IMR-90 (cell line): ENCODE data around the gene NCOA7. TPM values are rescaled to one million over a fixed set of nuclear protein-coding genes. Genes with fewer than 3 reads are reported as not detected.

ENCODE experiments used
- ATAC-seq: fragments of 200-7000 bp; cut with Tn5 transposase; 2 replicates; pipeline ENCODE4 v1.9.1; 2020; ENCODE audit warnings: low read depth, mild to moderate bottlenecking, moderate library complexity
- BruUV-seq: library from RNA; stranded (reverse); fragments of 400-500 nt; replicated peaks from 2 replicates; lab custom pipeline; 2021; lab: Mats Ljungman, UMichigan
- CTCF ChIA-PET: fragments of 300-600 bp; formaldehyde crosslinking; extraction: SDS; loops from one replicate; lab custom pipeline; 2021; ENCODE audit warnings: antibody characterized with exemption; lab: Yijun Ruan, JAX
- POLR2A ChIA-PET: fragments of 300-600 bp; sonication (Branson Sonifier 250); formaldehyde crosslinking; loops from one replicate; lab custom pipeline; 2022; ENCODE audit warnings: antibody characterized with exemption; ENCODE audit not compliant: unreplicated experiment; lab: Charles Lee
- DNase-seq: peaks from one replicate; pipeline ENCODE4 v3.0.0; 2013
- H2AFZ ChIP-seq: replicated peaks from 2 replicates; pipeline ENCODE3; 2013; ENCODE audit warnings: low read length, mild to moderate bottlenecking; ENCODE audit not compliant: poor library complexity
- H2AK5ac ChIP-seq: 2 replicates; pipeline ENCODE4 v1.6.1; 2013; ENCODE audit warnings: low read depth, low read length, inconsistent platforms
- H2AK9ac ChIP-seq: replicated peaks from 2 replicates; pipeline ENCODE3; 2013; ENCODE audit warnings: mild to moderate bottlenecking, low read depth, low read length, moderate library complexity; ENCODE audit not compliant: poor library complexity
- H2BK120ac ChIP-seq: 2 replicates; pipeline ENCODE4 v1.6.1; 2013; ENCODE audit warnings: low read depth, low read length, inconsistent platforms
- H2BK15ac ChIP-seq: 3 replicates; pipeline ENCODE4 v1.6.1; 2013; ENCODE audit warnings: low read depth, low read length, inconsistent platforms
- H2BK20ac ChIP-seq: 2 replicates; pipeline ENCODE4 v1.6.1; 2013; ENCODE audit warnings: low read depth, mild to moderate bottlenecking, inconsistent platforms, low read length, moderate library complexity
- H2BK5ac ChIP-seq: 2 replicates; pipeline ENCODE4 v1.6.1; 2013; ENCODE audit warnings: mild to moderate bottlenecking, low read depth, low read length, inconsistent platforms; ENCODE audit not compliant: poor library complexity, severe bottlenecking
- H3K14ac ChIP-seq: replicated peaks from 2 replicates; pipeline ENCODE4 v1.6.1; 2013; ENCODE audit warnings: low read depth, low read length, inconsistent platforms
- H3K18ac ChIP-seq: 2 replicates; pipeline ENCODE4 v1.6.1; 2013; ENCODE audit warnings: low read depth, low read length, control low read depth
- H3K23ac ChIP-seq: 2 replicates; pipeline ENCODE4 v1.6.1; 2013; ENCODE audit warnings: low read depth, low read length, inconsistent platforms
- H3K27ac ChIP-seq: 2 replicates; pipeline ENCODE4 v1.5.1; 2013; ENCODE audit warnings: mild to moderate bottlenecking, control low read depth, low read length; ENCODE audit not compliant: insufficient read depth
- H3K27me3 ChIP-seq: 2 replicates; pipeline ENCODE4 v1.6.1; 2013; ENCODE audit warnings: low read length; ENCODE audit not compliant: control insufficient read depth, insufficient read depth
- H3K36me3 ChIP-seq: 2 replicates; pipeline ENCODE4 v1.6.1; 2013; ENCODE audit warnings: low read length, mixed read lengths; ENCODE audit not compliant: control insufficient read depth, insufficient read depth
- H3K4ac ChIP-seq: 2 replicates; pipeline ENCODE4 v1.6.1; 2013; ENCODE audit warnings: low read depth, low read length, inconsistent platforms
- H3K4me1 ChIP-seq: 2 replicates; pipeline ENCODE4 v1.6.1; 2013; ENCODE audit warnings: low read length, mixed read lengths; ENCODE audit not compliant: control insufficient read depth, insufficient read depth
- H3K4me2 ChIP-seq: 2 replicates; pipeline ENCODE4 v1.6.1; 2013; ENCODE audit warnings: low read depth, mild to moderate bottlenecking, control low read depth, low read length, moderate library complexity
- H3K4me3 ChIP-seq: 2 replicates; pipeline ENCODE4 v1.5.1; 2013; ENCODE audit warnings: low read depth, mild to moderate bottlenecking, control low read depth, low read length, moderate library complexity; ENCODE audit not compliant: insufficient read depth
- H3K56ac ChIP-seq: 2 replicates; pipeline ENCODE4 v1.6.1; 2013; ENCODE audit warnings: low read length, inconsistent platforms; ENCODE audit not compliant: insufficient read depth; ENCODE audit errors: extremely low read depth
- H3K79me1 ChIP-seq, 2 experiments: 2 replicates each; pipeline ENCODE4 v1.6.1; 2013; ENCODE audit warnings: low read length in 2 of 2, inconsistent platforms in 1 of 2, low read depth in 1 of 2
- H3K9ac ChIP-seq: 2 replicates; pipeline ENCODE4 v1.6.1; 2013; ENCODE audit warnings: low read depth, low read length, control low read depth
- H3K9me1 ChIP-seq: 2 replicates; pipeline ENCODE4 v1.6.1; 2013; ENCODE audit warnings: low read length, inconsistent platforms; ENCODE audit not compliant: insufficient read depth
- H3K9me3 ChIP-seq: 2 replicates; pipeline ENCODE4 v1.6.1; 2013; ENCODE audit warnings: low read length; ENCODE audit not compliant: control insufficient read depth, insufficient read depth
- H4K20me1 ChIP-seq: 2 replicates; pipeline ENCODE4 v1.6.1; 2013; ENCODE audit warnings: low read length, inconsistent platforms; ENCODE audit not compliant: insufficient read depth
- H4K5ac ChIP-seq: 2 replicates; pipeline ENCODE4 v1.6.1; 2013; ENCODE audit warnings: mild to moderate bottlenecking, low read depth, low read length, control low read depth
- H4K8ac ChIP-seq, 2 experiments: 2 replicates each; pipeline ENCODE4 v1.6.1; 2013; ENCODE audit warnings: low read depth in 2 of 2, low read length in 2 of 2, control low read depth in 1 of 2, inconsistent platforms in 1 of 2
- H4K91ac ChIP-seq: 2 replicates; pipeline ENCODE4 v1.6.1; 2013; ENCODE audit warnings: low read depth, low read length, inconsistent platforms; ENCODE audit not compliant: insufficient read depth
- MAZ ChIP-seq: IDR thresholded peaks from 2 replicates; pipeline ENCODE4 v1.6.1; 2012; ENCODE audit warnings: low read depth, mild to moderate bottlenecking, low read length, improper control_type of control experiment, moderate library complexity, borderline replicate concordance
- WGBS, 2 experiments: methylation state at CpG; one replicate each; pipeline versions ENCODE4 v1.1.5 to v1.1.7; 2013; ENCODE audit warnings: missing lambda C conversion rate in 2 of 2; ENCODE audit not compliant: insufficient read length in 1 of 2; ENCODE audit errors: extremely low coverage in 2 of 2; 5-methylcytosine and 5-hydroxymethylcytosine counted together
- dilution Hi-C: fragments of 300-500 bp; cut with HindIII; formaldehyde crosslinking; loops from one replicate; pipeline ENCODE4 v1.14.3; 2018; ENCODE audit warnings: low sequenced_read_pairs; ENCODE audit not compliant: unreplicated experiment
- in situ Hi-C: fragments of 300-500 bp; cut with MboI; formaldehyde crosslinking; loops from 3 replicates; pipeline ENCODE4 v1.14.3; 2019; ENCODE audit warnings: low sequenced_read_pairs, inconsistent platforms, mixed read lengths
- intact Hi-C: fragments of 100-400 bp; cut with micrococcal nuclease; formaldehyde crosslinking; loops from 2 replicates; pipeline ENCODE4 v1.10.0; 2022
- polyA plus RNA-seq, 3 experiments: library from polyadenylated mRNA; depleted of rRNA; stranded (reverse); fragments of >200 nt; gene quantifications; 2 replicates each; pipeline ENCODE4 v1.2.3, GENCODE V29; 2012; ENCODE audit warnings: low replicate concordance in 1 of 3
- total RNA-seq: library from RNA; depleted of rRNA; stranded (reverse); fragments of >200 nt; gene quantifications from 2 replicates; pipeline ENCODE4 v1.2.3, GENCODE V29; 2012

The NCOA7 gene
- total and polyA plus RNA-seq, 2 of the 4 experiments (the other 2 are of a cell fraction): 12.6 to 12.9 TPM

- Histone ChIP-seq H3K18ac (no peak overlapping the region), H2BK5ac (no peak overlapping the region), H2BK15ac (no peak overlapping the region), H2AK9ac (no peak overlapping the region), H4K5ac (no peak overlapping the region), H3K9me3 (no peaks in the 10 kb centered on the region), H4K91ac (no peak overlapping the region), H3K9ac (no peak overlapping the region), H3K9me1 (peaks cover 6% of the 10 kb centered on the region; the same call in 1 of the 2 replicates), H3K23ac (no peak overlapping the region), H3K4me2 (no peak overlapping the region), H3K14ac (no peak overlapping the region), H3K27ac (no peak overlapping the region), H2AFZ (no peak overlapping the region), H3K56ac (no peak overlapping the region), H2BK20ac (no peak overlapping the region), H2AK5ac (no peak overlapping the region), H3K4me3 (no peak overlapping the region), H3K4me1 (peaks cover 9% of the 10 kb centered on the region), H3K79me1 (peaks cover 6 to 16% of the 10 kb centered on the region in 2 experiments; a peak in 3 of 4 replicates), H4K20me1 (no peaks in the 10 kb centered on the region), H2BK120ac (no peak overlapping the region), H3K36me3 (no peaks in the 10 kb centered on the region), H4K8ac (no peak overlapping the region), H3K4ac (no peak overlapping the region), H3K27me3 (no peaks in the 10 kb centered on the region)
- ChIA-PET POLR2A (no interaction called here), CTCF (interaction anchor here (1.0 kb wide), 1 partner anchor 21 kb away, joined by 3 read pairs; no protein-coding TSS in a partner anchor)
- ATAC-seq (no peak), DNase-seq (no peak)
- WGBS, 2 experiments: no CpG with 5 or more reads among the region's 2 CpGs
- no peak for TF ChIP-seq MAZ
- in situ Hi-C loops: no loop called here
- intact Hi-C loops: no loop called here
- BruUV-seq: no TSS peak
- dilution Hi-C loops: no loop called here
Measured at GRCh38 chr6:125802383-125802782, 11.6 kb downstream of the NCOA7 start.
